OCI-LY7 (cell line): ENCODE data around the gene ZNF829. TPM values are rescaled to one million over a fixed set of nuclear protein-coding genes. Genes with fewer than 3 reads are reported as not detected.
A peak's percentile ranks its signal among the peaks of the same experiment; 100 is the strongest.

Experiments
- BruUV-seq: library from RNA; stranded (reverse); fragments of 400-500 nt; replicated peaks from 2 replicates; lab custom pipeline; 2021; lab: Mats Ljungman, UMichigan
- CTCF ChIA-PET: fragments of 300-600 bp; sonication (Branson Sonifier 250); formaldehyde crosslinking; loops from one replicate; lab custom pipeline; 2022; ENCODE audit warnings: antibody characterized with exemption; ENCODE audit not compliant: unreplicated experiment; lab: Charles Lee
- POLR2A ChIA-PET: fragments of 300-600 bp; sonication (Branson Sonifier 250); formaldehyde crosslinking; loops from one replicate; lab custom pipeline; 2022; ENCODE audit warnings: antibody characterized with exemption; lab: Charles Lee
- DNase-seq: peaks from one replicate; pipeline ENCODE4 v3.0.0-alpha.2; 2015; ENCODE audit warnings: low spot score
- H2AFZ ChIP-seq: fragments of 200-600 bp; sonication (generic), shearing (Covaris generic); 2 replicates; pipeline ENCODE4 v1.6.1; 2014; ENCODE audit warnings: mild to moderate bottlenecking, antibody characterized with exemption, low read length, moderate library complexity
- H3K27ac ChIP-seq: fragments of 200-600 bp; sonication (generic); 2 replicates; pipeline ENCODE4 v1.5.1; 2014; ENCODE audit warnings: mixed run types, low read depth, mild to moderate bottlenecking, moderate library complexity, low read length, inconsistent platforms; ENCODE audit not compliant: poor library complexity, severe bottlenecking
- H3K36me3 ChIP-seq: fragments of 200-600 bp; sonication (generic); 2 replicates; pipeline ENCODE4 v1.6.1; 2014; ENCODE audit warnings: mild to moderate bottlenecking, antibody characterized with exemption, low read length, moderate library complexity, mixed read lengths; ENCODE audit not compliant: insufficient read depth
- H3K4me1 ChIP-seq: fragments of 200-600 bp; sonication (generic); 2 replicates; pipeline ENCODE4 v1.5.1; 2014; ENCODE audit warnings: mild to moderate bottlenecking, low read length; ENCODE audit not compliant: insufficient read depth, poor library complexity, severe bottlenecking
- H3K4me2 ChIP-seq: fragments of 200-600 bp; sonication (generic); 2 replicates; pipeline ENCODE4 v1.6.1; 2014; ENCODE audit warnings: mild to moderate bottlenecking, low read length
- H3K4me3 ChIP-seq: fragments of 200-600 bp; sonication (generic); 2 replicates; pipeline ENCODE4 v1.5.1; 2014; ENCODE audit warnings: mild to moderate bottlenecking, low read depth, low read length; ENCODE audit not compliant: poor library complexity, severe bottlenecking
- H3K79me2 ChIP-seq: fragments of 200-600 bp; sonication (generic); 2 replicates; pipeline ENCODE4 v1.6.1; 2016; ENCODE audit warnings: low read depth, mild to moderate bottlenecking, low read length, moderate library complexity, mixed read lengths; ENCODE audit not compliant: insufficient read depth
- H3K9me2 ChIP-seq: fragments of 200-600 bp; sonication (generic); 2 replicates; pipeline ENCODE4 v1.6.1; 2016; ENCODE audit warnings: mild to moderate bottlenecking, low read length, mixed read lengths; ENCODE audit not compliant: insufficient read depth
- H3K9me3 ChIP-seq: fragments of 200-600 bp; sonication (generic); 2 replicates; pipeline ENCODE4 v1.6.1; 2014; ENCODE audit warnings: mild to moderate bottlenecking, mixed run types, low read length, mixed read lengths
- H4K20me1 ChIP-seq: fragments of 200-600 bp; sonication (generic); 2 replicates; pipeline ENCODE4 v1.6.1; 2014; ENCODE audit warnings: mild to moderate bottlenecking, antibody characterized with exemption, low read length, moderate library complexity, mixed read lengths; ENCODE audit not compliant: insufficient read depth
- CTCF ChIP-seq: fragments of 200-600 bp; sonication (generic); conservative IDR thresholded peaks from 2 replicates; pipeline ENCODE4 v1.5.1; 2014; ENCODE audit warnings: mild to moderate bottlenecking, antibody characterized with exemption, low read length, moderate library complexity, mixed read lengths
- EZH2phosphoT487 ChIP-seq: fragments of 200-600 bp; sonication (generic); IDR thresholded peaks from 2 replicates; pipeline ENCODE4 v1.6.1; 2018; ENCODE audit warnings: low read depth, borderline replicate concordance, mild to moderate bottlenecking, mixed run types, antibody characterized with exemption, low read length, moderate library complexity, mixed read lengths
- intact Hi-C: fragments of 100-400 bp; cut with micrococcal nuclease; formaldehyde crosslinking; loops from one replicate; pipeline ENCODE4 v1.10.0; 2022; ENCODE audit not compliant: unreplicated experiment
- total RNA-seq, 2 experiments: library from RNA; depleted of rRNA in 1 of 2; stranded (reverse); fragments of >200 nt in 1 of 2; shearing (Covaris generic) in 1 of 2; gene quantifications; 2 replicates each; pipeline ENCODE4 v1.2.3, GENCODE V29; 2014 to 2022

Gene ZNF829
- total RNA-seq, 2 experiments from 2014 or later, result not detected

- H3K27ac ChIP-seq, result no peak overlapping the region
- TF ChIP-seq EZH2phosphoT487, result no peak
- no peak for TF ChIP-seq CTCF
- no peak for DNase-seq
- H3K4me2 ChIP-seq, result no peak overlapping the region
- intact Hi-C loops, result no loop called here
- CTCF ChIA-PET, result no interaction called here
- no peaks in the 10 kb centered on the region for H4K20me1 ChIP-seq
- H3K4me1 ChIP-seq, result no peaks in the 10 kb centered on the region
- H3K9me2 ChIP-seq, result no peaks in the 10 kb centered on the region
- H3K4me3 ChIP-seq, result no peak overlapping the region
- H3K9me3 ChIP-seq, result peaks cover 34% of the 10 kb centered on the region
- BruUV-seq, result no TSS peak
- H3K79me2 ChIP-seq, result no peaks in the 10 kb centered on the region
- POLR2A ChIA-PET, result no interaction called here
- peaks cover 14% of the 10 kb centered on the region for H3K36me3 ChIP-seq
- no peak overlapping the region for H2AFZ ChIP-seq
These were observed 38.8 kb downstream of the ZNF829 start for GRCh38 chr19:36876993-36877938.

GRCh38 chr19:36851898-36852297, 64.2 kb downstream of the ZNF829 start:
- Histone ChIP-seq H3K4me2 (peak overlapping the region; percentile 76; the same call in 1 of the 2 replicates), H3K79me2 (no peaks in the 10 kb centered on the region), H3K4me3 (peak overlapping the region; percentile 73), H3K27ac (no peak overlapping the region), H3K4me1 (no peaks in the 10 kb centered on the region), H4K20me1 (no peaks in the 10 kb centered on the region), H3K9me2 (no peaks in the 10 kb centered on the region), H3K36me3 (peaks cover 4% of the 10 kb centered on the region; the same call in 1 of the 2 replicates), H2AFZ (no peak overlapping the region), H3K9me3 (peaks cover 5% of the 10 kb centered on the region; the same call in 1 of the 2 replicates)
- no peak for DNase-seq
- ChIA-PET CTCF (no interaction called here), POLR2A (interaction anchor here (1.2 kb wide), 1 partner anchor 518 kb away, joined by 3 read pairs; the partner anchor contains the start of gene ZNF527)
- no TSS peak for BruUV-seq
- intact Hi-C loops, result loop anchor here (5.0 kb wide), 1 partner anchor 365 kb away; the partner anchor contains the start of gene ZNF383
- TF ChIP-seq EZH2phosphoT487, result no peak
- TF ChIP-seq CTCF, result no peak
